Activated T-helper 17 cell treated with anti-CD3 and anti-CD28 coated beads, Interleukin-2, amount 50 U/mL, for 72 hours (primary cell): ENCODE data around the gene RBAK. TPM values are rescaled to one million over a fixed set of nuclear protein-coding genes. Genes with fewer than 3 reads are reported as not detected.
"Not testable (repeated sequence)": the region's sequence is repeated elsewhere in the genome, so short reads cannot be mapped to it uniquely, and the experiment has no call there.

ENCODE experiments used
- ATAC-seq: fragments of 150-1000 bp; cut with Tn5 transposase; replicated peaks from 2 replicates; pipeline ENCODE4 v1.10.0; 2021; ENCODE audit warnings: mild to moderate bottlenecking, moderate library complexity
- H3K27ac Mint-ChIP-seq: one replicate; pipeline ENCODE4 v1.8.0; 2022; ENCODE audit warnings: mixed read lengths
- H3K27me3 Mint-ChIP-seq: one replicate; pipeline ENCODE4 v1.8.0; 2022; ENCODE audit warnings: mixed read lengths
- H3K36me3 Mint-ChIP-seq: one replicate; pipeline ENCODE4 v1.8.0; 2022; ENCODE audit warnings: low read depth, mild to moderate bottlenecking, mixed read lengths
- H3K4me1 Mint-ChIP-seq: one replicate; pipeline ENCODE4 v1.8.0; 2022; ENCODE audit warnings: mixed read lengths
- H3K4me3 Mint-ChIP-seq: one replicate; pipeline ENCODE4 v1.8.0; 2022; ENCODE audit warnings: mild to moderate bottlenecking, mixed read lengths
- H3K9me3 Mint-ChIP-seq: one replicate; pipeline ENCODE4 v1.8.0; 2022; ENCODE audit warnings: mixed read lengths
- total RNA-seq, 2 donors: library from RNA; stranded (reverse); gene quantifications; one replicate each; pipeline ENCODE4 v1.2.3, GENCODE V29; 2022

RBAK gene
- 10 to 100 TPM; 12.5 to 29.1 TPM for total RNA-seq

DNA sequence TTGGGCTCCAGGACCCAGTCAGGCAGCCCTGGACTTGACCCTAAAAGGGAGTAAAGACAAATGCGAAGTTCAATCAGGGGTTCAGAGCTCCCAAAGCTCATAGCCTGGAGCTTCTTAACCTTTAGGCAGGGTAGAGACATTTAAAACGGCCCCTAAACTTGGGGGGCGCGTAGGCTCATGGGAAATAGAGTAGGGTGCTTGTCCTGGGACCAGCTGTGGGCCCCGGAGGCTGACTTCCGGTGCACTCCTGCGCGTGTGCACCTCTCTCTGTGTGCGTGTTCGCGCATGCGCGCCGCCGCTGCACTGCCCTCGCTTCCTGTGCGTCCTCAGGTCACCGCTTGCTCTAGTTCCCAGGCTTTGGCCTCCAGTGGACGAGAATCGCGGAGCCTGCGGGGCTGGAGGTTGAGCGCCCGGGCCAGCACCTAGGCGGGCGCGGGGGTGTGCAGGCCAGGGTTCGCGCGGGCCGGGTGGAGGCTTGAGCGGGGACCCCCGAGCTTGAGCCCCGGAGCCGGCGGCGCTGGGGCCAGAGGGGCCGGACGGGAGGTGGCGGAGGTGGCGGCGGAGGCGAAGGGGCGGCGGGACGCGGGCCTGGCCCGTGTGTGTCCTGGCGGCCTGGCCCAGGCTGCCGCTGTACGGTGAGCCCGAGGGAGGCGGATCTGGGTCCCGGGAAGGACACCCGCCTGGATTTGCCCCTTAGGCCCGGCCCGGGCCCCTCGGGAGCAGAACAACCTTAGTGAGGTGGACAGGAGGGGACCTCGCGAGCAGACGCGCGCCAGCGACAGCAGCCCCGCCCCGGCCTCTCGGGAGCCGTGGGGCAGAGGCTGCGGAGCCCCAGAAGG lies at the start of gene RBAK:
RBAK (plus strand) TSS at position 303 of the 839 bp plus-strand sequence. CDS start 2,217 bp downstream, outside the sequence.
- Mint-ChIP-seq H3K36me3 (peaks cover 53% of the 10 kb centered on the region), H3K4me1 (peaks cover 4% of the 10 kb centered on the region), H3K27ac (peak within 1 kb of the TSS; percentile 94), H3K4me3 (peak within 1 kb of the TSS; percentile 91), H3K9me3 (peaks cover 3% of the 10 kb centered on the region), H3K27me3 (no peaks in the 10 kb centered on the region)
- ATAC-seq, result peak; percentile 100

- no peak for ATAC-seq
- H3K4me1 Mint-ChIP-seq, result peaks cover 11% of the 10 kb centered on the region
- no peaks in the 10 kb centered on the region for H3K9me3 Mint-ChIP-seq
- peaks cover 94% of the 10 kb centered on the region for H3K36me3 Mint-ChIP-seq
- H3K4me3 Mint-ChIP-seq, result no peak overlapping the region
- no peak overlapping the region for H3K27ac Mint-ChIP-seq
- H3K27me3 Mint-ChIP-seq, result no peaks in the 10 kb centered on the region
Observed at GRCh38 chr7:4996696-4997222, 48.9 kb upstream of the RBAK start.

DNA sequence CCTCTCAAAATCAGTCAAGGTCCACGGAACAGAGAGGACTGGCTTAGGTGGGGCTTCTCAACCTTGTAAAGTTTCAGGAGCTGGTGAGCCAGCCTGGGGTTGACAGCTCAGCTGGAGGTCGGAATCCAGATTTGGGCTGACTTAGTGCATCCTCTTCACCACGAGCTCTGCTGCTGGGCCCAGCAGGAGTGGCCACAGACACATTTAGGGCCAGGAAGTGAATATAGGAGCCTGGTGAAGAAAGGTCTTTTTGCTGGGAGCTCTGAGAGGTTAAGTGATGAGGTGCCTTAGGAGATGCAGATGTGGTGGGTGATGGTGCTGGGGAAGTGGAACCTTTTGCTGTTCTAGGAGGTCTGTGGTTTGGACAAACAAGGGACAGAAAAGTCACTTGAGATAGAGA lies 47.4 kb upstream of the RBAK start:
- Mint-ChIP-seq H3K9me3 (no peaks in the 10 kb centered on the region), H3K27ac (peak overlapping the region; percentile 86), H3K4me3 (no peak overlapping the region), H3K4me1 (peaks cover 11% of the 10 kb centered on the region), H3K27me3 (no peaks in the 10 kb centered on the region), H3K36me3 (peaks cover 88% of the 10 kb centered on the region)
- ATAC-seq, result no peak

DNA sequence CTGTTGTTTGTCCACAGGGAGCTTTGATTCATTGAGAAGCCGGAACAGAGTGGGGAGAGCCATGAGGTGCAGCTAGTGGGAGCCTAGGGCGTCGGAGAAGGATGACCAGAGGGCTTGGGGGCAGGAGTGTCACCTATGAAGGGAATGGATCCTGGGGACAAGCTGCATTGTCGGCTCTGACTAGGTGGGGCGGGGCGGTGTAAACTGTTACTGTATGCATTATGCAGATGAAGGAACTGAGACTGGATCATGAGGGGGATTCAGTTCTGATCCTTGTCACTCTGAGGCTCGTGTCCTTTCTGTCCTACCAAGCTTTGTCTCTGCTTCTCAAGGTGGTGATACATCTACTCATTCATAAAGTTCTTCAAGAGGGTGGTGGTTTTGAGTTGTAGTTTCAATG lies 46.8 kb upstream of the RBAK start:
- Mint-ChIP-seq H3K4me1 (peaks cover 11% of the 10 kb centered on the region), H3K27me3 (no peaks in the 10 kb centered on the region), H3K27ac (peak overlapping the region; percentile 86), H3K4me3 (no peak overlapping the region), H3K9me3 (no peaks in the 10 kb centered on the region), H3K36me3 (peaks cover 86% of the 10 kb centered on the region)
- ATAC-seq, result peak; percentile 40

DNA sequence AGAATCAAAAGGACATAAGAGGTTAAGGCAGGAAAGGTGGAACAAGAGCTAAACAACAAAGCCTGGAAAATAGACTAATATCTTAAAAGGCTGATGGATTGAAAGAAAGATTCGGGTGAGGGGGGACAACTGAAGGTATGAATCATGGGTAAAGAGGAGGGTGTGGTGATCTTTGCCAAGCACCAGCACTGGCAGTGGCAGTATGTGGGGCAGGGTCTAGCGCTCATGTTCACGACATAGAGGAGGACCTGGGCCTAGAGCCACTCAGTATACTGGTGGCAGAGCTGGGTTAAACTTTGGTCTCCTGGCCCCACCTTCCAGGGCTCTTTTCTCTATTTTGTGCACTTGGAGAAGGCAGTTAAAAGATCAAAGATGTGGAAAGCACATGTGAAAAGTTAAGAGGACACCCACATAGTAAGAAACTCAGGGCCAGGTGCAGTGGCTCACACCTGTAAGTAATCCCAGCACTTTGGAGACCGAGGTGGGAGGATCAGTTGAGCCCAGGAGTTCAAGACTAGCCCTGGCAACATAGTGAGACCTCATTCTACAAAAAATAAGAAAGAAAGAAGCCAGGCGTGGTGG lies 46.2 kb upstream of the RBAK start:
- ATAC-seq, result peak; percentile 32
- H3K27ac Mint-ChIP-seq, result peak overlapping the region; percentile 86
- no peaks in the 10 kb centered on the region for H3K9me3 Mint-ChIP-seq
- peaks cover 11% of the 10 kb centered on the region for H3K4me1 Mint-ChIP-seq
- peaks cover 86% of the 10 kb centered on the region for H3K36me3 Mint-ChIP-seq
- H3K27me3 Mint-ChIP-seq, result no peaks in the 10 kb centered on the region
- H3K4me3 Mint-ChIP-seq, result no peak overlapping the region

DNA sequence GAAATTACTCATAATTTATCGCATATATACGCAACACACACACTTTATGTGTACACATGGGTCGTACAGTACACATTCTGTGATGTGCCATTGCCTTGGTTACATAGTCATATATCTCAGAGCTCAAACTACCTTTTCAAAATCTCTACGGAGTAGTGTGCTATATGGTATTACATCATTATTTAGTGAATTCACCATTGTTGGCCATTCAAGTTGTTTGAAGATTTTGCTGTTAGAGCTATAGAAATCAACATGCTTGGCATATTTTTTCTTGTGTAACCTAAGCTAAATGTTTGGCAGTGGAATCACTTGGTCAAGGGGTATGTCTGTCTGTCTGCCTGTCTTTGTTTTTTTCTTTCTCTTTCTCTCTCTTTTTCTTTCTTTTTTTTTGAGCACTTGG lies 44.7 kb upstream of the RBAK start:
- no peaks in the 10 kb centered on the region for H3K9me3 Mint-ChIP-seq
- H3K27me3 Mint-ChIP-seq, result no peaks in the 10 kb centered on the region
- H3K36me3 Mint-ChIP-seq, result peaks cover 84% of the 10 kb centered on the region
- no peak overlapping the region for H3K27ac Mint-ChIP-seq
- no peak overlapping the region for H3K4me3 Mint-ChIP-seq
- no peak for ATAC-seq
- H3K4me1 Mint-ChIP-seq, result peaks cover 11% of the 10 kb centered on the region

- Mint-ChIP-seq H3K36me3 (peaks cover 79% of the 10 kb centered on the region), H3K4me3 (no peak overlapping the region), H3K27ac (no peak overlapping the region), H3K4me1 (peaks cover 11% of the 10 kb centered on the region), H3K9me3 (no peaks in the 10 kb centered on the region), H3K27me3 (no peaks in the 10 kb centered on the region)
- no peak for ATAC-seq
Observed at GRCh38 chr7:5001911-5002310, 43.7 kb upstream of the RBAK start.

GRCh38 chr7:5005066-5005465 lies 40.6 kb upstream of the RBAK start:
- no peaks in the 10 kb centered on the region for H3K9me3 Mint-ChIP-seq
- no peak overlapping the region for H3K4me3 Mint-ChIP-seq
- no peak overlapping the region for H3K27ac Mint-ChIP-seq
- peaks cover 66% of the 10 kb centered on the region for H3K36me3 Mint-ChIP-seq
- no peaks in the 10 kb centered on the region for H3K27me3 Mint-ChIP-seq
- no peak for ATAC-seq
- H3K4me1 Mint-ChIP-seq, result no peaks in the 10 kb centered on the region

DNA sequence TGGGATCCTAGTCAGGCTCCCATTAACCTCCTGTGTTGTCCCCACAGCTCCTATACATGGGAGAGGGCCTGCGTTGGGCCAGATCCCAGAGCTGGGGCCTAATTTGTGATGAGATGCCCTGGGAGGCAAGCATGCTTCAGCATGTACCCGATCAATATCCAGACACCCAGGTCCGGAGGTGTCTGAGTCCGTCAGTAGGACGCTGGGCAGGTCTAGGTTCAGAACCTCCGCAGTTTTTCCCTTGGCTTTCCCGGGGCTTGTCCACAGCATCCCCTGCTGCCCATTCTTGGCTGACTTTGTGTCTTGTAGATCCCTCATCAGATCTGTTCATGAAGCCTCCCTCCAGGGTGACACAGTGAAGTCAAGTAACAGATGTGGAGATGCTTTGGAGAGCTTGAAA lies 32.7 kb upstream of the RBAK start:
- H3K9me3 Mint-ChIP-seq, result no peaks in the 10 kb centered on the region
- H3K36me3 Mint-ChIP-seq, result peaks cover 23% of the 10 kb centered on the region
- no peak for ATAC-seq
- no peak overlapping the region for H3K4me3 Mint-ChIP-seq
- H3K4me1 Mint-ChIP-seq, result no peaks in the 10 kb centered on the region
- H3K27ac Mint-ChIP-seq, result no peak overlapping the region
- no peaks in the 10 kb centered on the region for H3K27me3 Mint-ChIP-seq

DNA sequence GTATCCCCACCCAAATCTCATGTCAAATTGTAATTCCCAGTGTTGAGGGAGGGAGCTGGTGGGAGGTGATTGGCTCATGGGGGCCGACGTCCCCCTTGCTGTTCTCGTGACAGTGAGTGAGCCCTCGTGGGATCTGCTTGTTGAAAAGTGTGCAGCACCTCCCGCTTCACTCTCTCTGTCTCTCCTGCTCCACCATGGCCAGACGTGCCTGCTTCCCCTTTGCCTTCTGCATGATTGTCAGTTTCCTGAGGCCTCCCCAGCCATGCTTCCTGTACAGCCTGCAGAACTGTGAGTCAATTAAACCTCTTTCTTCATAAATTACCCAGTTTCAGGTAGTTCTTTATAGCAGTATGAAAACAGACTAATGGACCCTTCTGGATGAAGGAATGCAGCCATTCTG lies 29.7 kb upstream of the RBAK start:
- ATAC-seq, H3K4me1 Mint-ChIP-seq, H3K4me3 Mint-ChIP-seq, H3K27me3 Mint-ChIP-seq, H3K27ac Mint-ChIP-seq, H3K9me3 Mint-ChIP-seq: not testable (repeated sequence)
- H3K36me3 Mint-ChIP-seq, result peaks cover 17% of the 10 kb centered on the region

- not testable (repeated sequence) for H3K4me1 Mint-ChIP-seq, ATAC-seq, H3K4me3 Mint-ChIP-seq, H3K27ac Mint-ChIP-seq, H3K9me3 Mint-ChIP-seq, H3K27me3 Mint-ChIP-seq
- peaks cover 30% of the 10 kb centered on the region for H3K36me3 Mint-ChIP-seq
Observed at GRCh38 chr7:5017626-5018025, 28.0 kb upstream of the RBAK start.

GRCh38 chr7:5020098-5020497 lies 25.6 kb upstream of the RBAK start:
- peaks cover 45% of the 10 kb centered on the region for H3K36me3 Mint-ChIP-seq
- ATAC-seq, result no peak
- H3K27ac Mint-ChIP-seq, result no peak overlapping the region
- H3K4me3 Mint-ChIP-seq, result no peak overlapping the region
- H3K27me3 Mint-ChIP-seq, result no peaks in the 10 kb centered on the region
- H3K9me3 Mint-ChIP-seq, result no peaks in the 10 kb centered on the region
- H3K4me1 Mint-ChIP-seq, result no peaks in the 10 kb centered on the region

- not testable (repeated sequence) for H3K27ac Mint-ChIP-seq, H3K4me1 Mint-ChIP-seq, H3K4me3 Mint-ChIP-seq, H3K27me3 Mint-ChIP-seq, ATAC-seq, H3K9me3 Mint-ChIP-seq
- peaks cover 45% of the 10 kb centered on the region for H3K36me3 Mint-ChIP-seq
Observed at GRCh38 chr7:5020976-5021550, 24.6 kb upstream of the RBAK start.

GRCh38 chr7:5023626-5024025 lies 22.0 kb upstream of the RBAK start:
- H3K36me3 Mint-ChIP-seq, result peaks cover 56% of the 10 kb centered on the region
- ATAC-seq, H3K9me3 Mint-ChIP-seq, H3K4me1 Mint-ChIP-seq, H3K27ac Mint-ChIP-seq, H3K4me3 Mint-ChIP-seq, H3K27me3 Mint-ChIP-seq: not testable (repeated sequence)
